GM12878 (cell line): ENCODE data around the gene GLIPR2. TPM values are rescaled to one million over a fixed set of nuclear protein-coding genes. Genes with fewer than 3 reads are reported as not detected.

Source experiments
- ATAC-seq: fragments of 200-7000 bp; cut with Tn5 transposase; 3 replicates; pipeline ENCODE4 v1.9.1; 2020; ENCODE audit warnings: mild to moderate bottlenecking, moderate library complexity
- BruUV-seq: library from RNA; stranded (reverse); fragments of 400-500 nt; replicated peaks from 2 replicates; lab custom pipeline; 2021; lab: Mats Ljungman, UMichigan
- CTCF ChIA-PET: fragments of 300-600 bp; sonication (Branson Sonifier 250); formaldehyde crosslinking; extraction: SDS; loops from one replicate; lab custom pipeline; 2021; ENCODE audit warnings: inconsistent platforms; lab: Yijun Ruan, JAX
- POLR2A ChIA-PET: fragments of 350-600 bp; formaldehyde crosslinking; extraction: SDS; loops from one replicate; lab custom pipeline; 2021; ENCODE audit warnings: inconsistent platforms; lab: Charles Lee
- RAD21 ChIA-PET: fragments of 300-600 bp; sonication (Branson Sonifier 250); formaldehyde crosslinking; loops from one replicate; lab custom pipeline; 2023; ENCODE audit warnings: antibody characterized with exemption; ENCODE audit not compliant: unreplicated experiment; lab: Charles Lee
- SMC1A ChIA-PET: fragments of 300-600 bp; sonication (Branson Sonifier 250); formaldehyde crosslinking; loops from one replicate; lab custom pipeline; 2023; ENCODE audit not compliant: unreplicated experiment, uncharacterized antibody; lab: Charles Lee
- DNase-seq: peaks from one replicate; pipeline ENCODE4 v3.0.0-alpha.2; 2011; ENCODE audit warnings: low read depth, low spot score
- FAIRE-seq: peaks from 3 replicates; lab custom pipeline; 2011; peaks lifted over from hg19 to GRCh38; lab: Jason Lieb, UNC
- H2AFZ ChIP-seq: 2 replicates; pipeline ENCODE4 v1.6.0; 2011; ENCODE audit warnings: low read depth, low read length, control low read depth; ENCODE audit not compliant: control insufficient read depth
- H3K27ac ChIP-seq: 2 replicates; pipeline ENCODE4 v1.5.1; 2011; ENCODE audit warnings: control low read depth; ENCODE audit not compliant: control insufficient read depth, insufficient read depth
- H3K27me3 ChIP-seq, 2 experiments: replicated peaks in 1 of 2; 2 replicates each; pipeline versions ENCODE4 v1.6.0 to v1.6.1; 2011; ENCODE audit warnings: low read length in 1 of 2; ENCODE audit not compliant: control insufficient read depth in 2 of 2, insufficient read depth in 2 of 2
- H3K36me3 ChIP-seq, 2 experiments: 2 replicates each; pipeline ENCODE4 v1.5.1; 2011; ENCODE audit warnings: low read length in 1 of 2; ENCODE audit not compliant: control insufficient read depth in 2 of 2, insufficient read depth in 2 of 2
- H3K4me1 ChIP-seq: 2 replicates; pipeline ENCODE4 v1.6.1; 2011; ENCODE audit warnings: mild to moderate bottlenecking, low read length, moderate library complexity, mixed read lengths; ENCODE audit not compliant: control insufficient read depth, insufficient read depth
- H3K4me2 ChIP-seq: 2 replicates; pipeline ENCODE4 v1.6.0; 2011; ENCODE audit warnings: control low read depth; ENCODE audit not compliant: control insufficient read depth, insufficient read depth
- H3K4me3 ChIP-seq: fragments of 200-600 bp; sonication (generic); 2 replicates; pipeline ENCODE4 v1.5.1; 2016
- H3K79me2 ChIP-seq: 2 replicates; pipeline ENCODE4 v1.6.0; 2011; ENCODE audit warnings: low read length; ENCODE audit not compliant: control insufficient read depth, insufficient read depth
- H3K9ac ChIP-seq: 2 replicates; pipeline ENCODE4 v1.8.0; 2011; ENCODE audit warnings: low read length, control low read depth, mixed read lengths; ENCODE audit not compliant: control insufficient read depth, insufficient read depth
- H3K9me3 ChIP-seq: replicated peaks from 3 replicates; pipeline ENCODE4 v1.5.1; 2011; ENCODE audit warnings: mild to moderate bottlenecking, low read length; ENCODE audit not compliant: control insufficient read depth, insufficient read depth
- H4K20me1 ChIP-seq: 2 replicates; pipeline ENCODE4 v1.6.0; 2011; ENCODE audit not compliant: control insufficient read depth, insufficient read depth
- DPF2 ChIP-seq: fragments of 450-650 bp; IDR thresholded peaks from 2 replicates; pipeline ENCODE4 v1.6.1; 2017; ENCODE audit warnings: mild to moderate bottlenecking
- HDAC2 ChIP-seq: fragments of 200-600 bp; sonication (generic); IDR thresholded peaks from 2 replicates; pipeline ENCODE4 v1.6.1; 2017
- LARP7 ChIP-seq: fragments of 450-650 bp; IDR thresholded peaks from 2 replicates; pipeline ENCODE4 v1.6.1; 2017; ENCODE audit warnings: mild to moderate bottlenecking
- ZNF217 ChIP-seq: fragments of 450-650 bp; IDR thresholded peaks from 2 replicates; pipeline ENCODE4 v1.6.1; 2017; ENCODE audit warnings: antibody characterized with exemption, mild to moderate bottlenecking
- WGBS: methylation state at CpG from one replicate; pipeline ENCODE4 v1.1.6; 2016; ENCODE audit warnings: low lambda C conversion rate; ENCODE audit not compliant: insufficient replicate concordance, insufficient coverage; ENCODE audit errors: missing lambda C conversion rate; 5-methylcytosine and 5-hydroxymethylcytosine counted together
- in situ Hi-C: fragments of 300-500 bp; cut with MboI; formaldehyde crosslinking; loops from 9 replicates; pipeline ENCODE4 v1.14.3; 2018; ENCODE audit warnings: mixed read lengths
- intact Hi-C: fragments of 100-400 bp; cut with micrococcal nuclease; formaldehyde crosslinking; loops from one replicate; pipeline ENCODE4 v1.14.2; 2022; ENCODE audit not compliant: unreplicated experiment
- polyA plus RNA-seq, 11 experiments: library from polyadenylated mRNA; depleted of rRNA in 4 of 11; unstranded in 6 of 11; stranded (reverse) in 5 of 11; fragments of >200 nt; fragmentation: Nextera tagmentation in 4 of 11; fragmentation: Illumina TruSeq in 1 of 11; extraction: Ambion mirVana in 4 of 11; extraction: Trizol in 1 of 11; gene quantifications; 1 replicate in 1 of 11; 2 replicates in 10 of 11; pipeline versions ENCODE4 v1.2.1 to v1.2.3, GENCODE V29; 2011 to 2016; ENCODE audit warnings: inconsistent platforms in 2 of 11, missing spikeins in 2 of 11, low read depth in 1 of 11
- total RNA-seq, 4 experiments: library from RNA; depleted of rRNA in 3 of 4; stranded (reverse); fragments of >200 nt in 3 of 4; fragmentation: Illumina TruSeq in 1 of 4; extraction: Trizol in 1 of 4; gene quantifications; 2 replicates each; pipeline versions ENCODE4 v1.2.1 to v1.2.3, GENCODE V29; 2013 to 2021
- TF ChIP-seq, protein P1 (sequence below): fragments of 450-650 bp; IDR thresholded peaks from 2 replicates; pipeline ENCODE4 v1.6.1; 2018; ENCODE audit warnings: borderline replicate concordance, mild to moderate bottlenecking; ENCODE audit not compliant: partially characterized antibody
- TF ChIP-seq, protein P2 (sequence below): fragments of 450-650 bp; IDR thresholded peaks from 2 replicates; pipeline ENCODE4 v1.6.1; 2016; ENCODE audit warnings: mild to moderate bottlenecking, moderate library complexity, borderline replicate concordance

Gene GLIPR2
- total and polyA plus RNA-seq, 10 of the 15 experiments (the other 5 are each of a cell fraction or from before 2014, with no cell fraction given): 0.41 to 3.5 (median 2.2) TPM

DNA sequence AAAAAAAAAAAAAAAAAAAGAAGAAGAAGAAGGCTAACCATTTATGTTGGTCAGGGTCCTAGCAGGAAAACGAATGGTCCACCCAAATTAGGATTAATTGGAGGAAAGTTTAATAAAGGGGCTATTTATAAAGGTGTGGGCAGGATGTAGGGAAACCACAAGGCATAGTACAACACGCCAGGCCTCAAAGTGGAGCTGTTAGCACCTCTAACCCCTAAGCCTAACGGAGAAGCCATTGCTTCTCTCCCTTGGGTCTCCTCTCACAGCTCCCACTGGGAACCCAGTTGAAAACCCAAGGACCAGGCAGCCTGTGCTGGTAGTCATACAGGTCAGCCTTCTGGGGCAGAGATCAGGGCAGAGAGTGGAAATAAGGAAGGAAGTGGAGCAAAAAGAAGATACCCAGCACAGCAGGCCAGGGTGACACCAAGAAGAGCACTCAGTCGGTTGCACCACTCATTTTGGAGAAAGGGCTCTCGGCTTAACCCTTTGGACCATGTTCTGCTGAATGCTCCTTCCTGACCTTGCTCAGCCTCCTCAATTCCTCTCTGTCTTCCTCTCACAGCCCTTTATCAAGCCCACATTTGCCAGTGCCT is 8.8 kb upstream of the GLIPR2 start:
- SMC1A ChIA-PET: no interaction called here
- POLR2A ChIA-PET: no interaction called here
- no peaks in the 10 kb centered on the region; the same call in 1 of the 2 replicates for H3K4me1 ChIP-seq
- RAD21 ChIA-PET: no interaction called here
- H3K36me3 ChIP-seq: no peaks in the 10 kb centered on the region
- peak overlapping the region; percentile 15; the same call in 1 of the 2 replicates for H2AFZ ChIP-seq
- in situ Hi-C loops (no loop called here), intact Hi-C loops (no loop called here)
- CTCF ChIA-PET: interaction anchor here (0.8 kb wide), 1 partner anchor 39 kb away, joined by 3 read pairs; no protein-coding TSS in a partner anchor
- no peak overlapping the region for H3K4me3 ChIP-seq
- H3K9me3 ChIP-seq: no peaks in the 10 kb centered on the region
- WGBS: 34% methylated on average over 5 of the region's 5 CpGs
- ATAC-seq (no peak), DNase-seq (no peak), FAIRE-seq (no peak)
- no TSS peak for BruUV-seq
- H3K27ac ChIP-seq: no peak overlapping the region
- H3K79me2 ChIP-seq: no peaks in the 10 kb centered on the region
- no peaks in the 10 kb centered on the region for H4K20me1 ChIP-seq
- TF ChIP-seq DPF2 (no peak), ZNF217 (no peak), HDAC2 (no peak), LARP7 (no peak)
- TF ChIP-seq, protein P1, sequence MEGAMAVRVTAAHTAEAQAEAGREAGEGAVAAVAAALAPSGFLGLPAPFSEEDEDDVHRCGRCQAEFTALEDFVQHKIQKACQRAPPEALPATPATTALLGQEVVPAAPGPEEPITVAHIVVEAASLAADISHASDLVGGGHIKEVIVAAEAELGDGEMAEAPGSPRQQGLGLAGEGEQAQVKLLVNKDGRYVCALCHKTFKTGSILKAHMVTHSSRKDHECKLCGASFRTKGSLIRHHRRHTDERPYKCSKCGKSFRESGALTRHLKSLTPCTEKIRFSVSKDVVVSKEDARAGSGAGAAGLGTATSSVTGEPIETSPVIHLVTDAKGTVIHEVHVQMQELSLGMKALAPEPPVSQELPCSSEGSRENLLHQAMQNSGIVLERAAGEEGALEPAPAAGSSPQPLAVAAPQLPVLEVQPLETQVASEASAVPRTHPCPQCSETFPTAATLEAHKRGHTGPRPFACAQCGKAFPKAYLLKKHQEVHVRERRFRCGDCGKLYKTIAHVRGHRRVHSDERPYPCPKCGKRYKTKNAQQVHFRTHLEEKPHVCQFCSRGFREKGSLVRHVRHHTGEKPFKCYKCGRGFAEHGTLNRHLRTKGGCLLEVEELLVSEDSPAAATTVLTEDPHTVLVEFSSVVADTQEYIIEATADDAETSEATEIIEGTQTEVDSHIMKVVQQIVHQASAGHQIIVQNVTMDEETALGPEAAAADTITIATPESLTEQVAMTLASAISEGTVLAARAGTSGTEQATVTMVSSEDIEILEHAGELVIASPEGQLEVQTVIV: no peak
- TF ChIP-seq, protein P2, sequence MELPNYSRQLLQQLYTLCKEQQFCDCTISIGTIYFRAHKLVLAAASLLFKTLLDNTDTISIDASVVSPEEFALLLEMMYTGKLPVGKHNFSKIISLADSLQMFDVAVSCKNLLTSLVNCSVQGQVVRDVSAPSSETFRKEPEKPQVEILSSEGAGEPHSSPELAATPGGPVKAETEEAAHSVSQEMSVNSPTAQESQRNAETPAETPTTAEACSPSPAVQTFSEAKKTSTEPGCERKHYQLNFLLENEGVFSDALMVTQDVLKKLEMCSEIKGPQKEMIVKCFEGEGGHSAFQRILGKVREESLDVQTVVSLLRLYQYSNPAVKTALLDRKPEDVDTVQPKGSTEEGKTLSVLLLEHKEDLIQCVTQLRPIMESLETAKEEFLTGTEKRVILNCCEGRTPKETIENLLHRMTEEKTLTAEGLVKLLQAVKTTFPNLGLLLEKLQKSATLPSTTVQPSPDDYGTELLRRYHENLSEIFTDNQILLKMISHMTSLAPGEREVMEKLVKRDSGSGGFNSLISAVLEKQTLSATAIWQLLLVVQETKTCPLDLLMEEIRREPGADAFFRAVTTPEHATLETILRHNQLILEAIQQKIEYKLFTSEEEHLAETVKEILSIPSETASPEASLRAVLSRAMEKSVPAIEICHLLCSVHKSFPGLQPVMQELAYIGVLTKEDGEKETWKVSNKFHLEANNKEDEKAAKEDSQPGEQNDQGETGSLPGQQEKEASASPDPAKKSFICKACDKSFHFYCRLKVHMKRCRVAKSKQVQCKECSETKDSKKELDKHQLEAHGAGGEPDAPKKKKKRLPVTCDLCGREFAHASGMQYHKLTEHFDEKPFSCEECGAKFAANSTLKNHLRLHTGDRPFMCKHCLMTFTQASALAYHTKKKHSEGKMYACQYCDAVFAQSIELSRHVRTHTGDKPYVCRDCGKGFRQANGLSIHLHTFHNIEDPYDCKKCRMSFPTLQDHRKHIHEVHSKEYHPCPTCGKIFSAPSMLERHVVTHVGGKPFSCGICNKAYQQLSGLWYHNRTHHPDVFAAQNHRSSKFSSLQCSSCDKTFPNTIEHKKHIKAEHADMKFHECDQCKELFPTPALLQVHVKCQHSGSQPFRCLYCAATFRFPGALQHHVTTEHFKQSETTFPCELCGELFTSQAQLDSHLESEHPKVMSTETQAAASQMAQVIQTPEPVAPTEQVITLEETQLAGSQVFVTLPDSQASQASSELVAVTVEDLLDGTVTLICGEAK: no peak
- no peaks in the 10 kb centered on the region for H3K27me3 ChIP-seq
- H3K9ac ChIP-seq: no peak overlapping the region
- no peak overlapping the region for H3K4me2 ChIP-seq
